Cardiac muscle cell (in vitro differentiated cells and primary cell): ENCODE data around the gene ZSCAN10. TPM values are rescaled to one million over a fixed set of nuclear protein-coding genes. Genes with fewer than 3 reads are reported as not detected.
"Not testable (repeated sequence)": the region's sequence is repeated elsewhere in the genome, so short reads cannot be mapped to it uniquely, and the experiment has no call there.

ENCODE experiments used
- DNase-seq, 2 donors: peaks; one replicate each; pipeline versions ENCODE4 v3.0.0 to v3.0.0-alpha.2; 2010 to 2017; ENCODE audit warnings: low read depth in 1 of 2, low spot score in 1 of 2
- H3K27ac ChIP-seq: fragments of 200-600 bp; sonication (generic); 2 replicates; pipeline ENCODE4 v1.5.1; 2016
- H3K27me3 ChIP-seq: fragments of 200-600 bp; sonication (generic); 2 replicates; pipeline ENCODE4 v1.6.0; 2016; ENCODE audit warnings: control low read depth
- H3K36me3 ChIP-seq: fragments of 200-600 bp; sonication (generic); 2 replicates; pipeline ENCODE4 v1.5.1; 2016; ENCODE audit warnings: control low read depth
- H3K4me1 ChIP-seq: fragments of 200-600 bp; sonication (generic); 2 replicates; pipeline ENCODE4 v1.8.1; 2017; ENCODE audit warnings: low read depth, mild to moderate bottlenecking, mixed run types
- H3K4me3 ChIP-seq: fragments of 200-600 bp; sonication (generic); 2 replicates; pipeline ENCODE4 v1.5.1; 2016; ENCODE audit warnings: mild to moderate bottlenecking
- H3K9me3 ChIP-seq: fragments of 200-600 bp; sonication (generic); 2 replicates; pipeline ENCODE4 v1.5.1; 2017; ENCODE audit warnings: low read depth, mild to moderate bottlenecking, control low read depth
- CTCF ChIP-seq: IDR thresholded peaks from 2 replicates; pipeline ENCODE4 v1.5.1; 2012; ENCODE audit warnings: low read depth, mild to moderate bottlenecking, low read length
- polyA plus RNA-seq: library from polyadenylated mRNA; unstranded; fragments of >200 nt; fragmentation: Nextera tagmentation; extraction: Ambion mirVana; gene quantifications from 2 replicates; pipeline ENCODE4 v1.2.1, GENCODE V29; 2016
- total RNA-seq: library from RNA; depleted of rRNA; stranded (reverse); fragments of >200 nt; gene quantifications from 2 replicates; pipeline ENCODE4 v1.2.3, GENCODE V29; 2016

ZSCAN10 gene
- total and polyA plus RNA-seq, 2 experiments from 2014 or later, result 0.42 TPM; not detected in 1

DNA sequence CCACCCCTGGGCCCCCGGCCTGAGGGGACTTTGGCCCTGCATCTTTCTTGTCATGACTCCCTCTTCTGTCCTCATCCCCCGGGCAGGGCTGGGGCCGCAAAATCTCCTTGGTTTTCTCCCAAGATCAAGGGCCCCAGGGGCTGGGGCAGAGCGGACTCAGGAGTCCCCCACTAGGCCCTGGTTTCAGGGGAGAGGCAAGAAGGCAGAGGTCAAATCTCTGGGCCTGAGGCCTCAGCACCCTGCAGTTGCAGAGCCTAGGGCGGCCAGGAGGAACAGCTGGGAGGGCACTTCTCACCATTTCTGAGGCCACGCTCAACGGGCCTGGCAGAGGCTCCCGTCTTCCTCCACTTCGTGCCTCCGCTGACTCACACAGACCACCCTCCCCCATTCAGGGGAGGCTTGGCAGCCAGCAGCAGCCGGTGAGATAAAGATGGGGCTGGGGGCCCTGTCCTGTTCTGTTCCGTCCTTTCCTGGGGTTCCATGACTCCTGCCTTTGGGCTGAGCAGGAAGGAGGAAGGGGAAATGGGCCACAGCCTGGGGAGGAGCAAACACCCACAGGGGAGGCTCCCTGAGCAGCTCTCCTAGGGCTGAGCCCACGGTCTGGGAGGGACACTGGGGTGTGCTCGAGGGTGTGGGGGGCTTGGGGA lies 12.4 kb downstream of the ZSCAN10 start:
- Histone ChIP-seq H3K27ac (no peak overlapping the region), H3K36me3 (no peaks in the 10 kb centered on the region), H3K4me3 (no peak overlapping the region), H3K9me3 (no peaks in the 10 kb centered on the region), H3K27me3 (no peaks in the 10 kb centered on the region), H3K4me1 (no peaks in the 10 kb centered on the region)
- TF ChIP-seq CTCF, result no peak
- DNase-seq, result peak in 1 of 2 donors; percentile 41

DNA sequence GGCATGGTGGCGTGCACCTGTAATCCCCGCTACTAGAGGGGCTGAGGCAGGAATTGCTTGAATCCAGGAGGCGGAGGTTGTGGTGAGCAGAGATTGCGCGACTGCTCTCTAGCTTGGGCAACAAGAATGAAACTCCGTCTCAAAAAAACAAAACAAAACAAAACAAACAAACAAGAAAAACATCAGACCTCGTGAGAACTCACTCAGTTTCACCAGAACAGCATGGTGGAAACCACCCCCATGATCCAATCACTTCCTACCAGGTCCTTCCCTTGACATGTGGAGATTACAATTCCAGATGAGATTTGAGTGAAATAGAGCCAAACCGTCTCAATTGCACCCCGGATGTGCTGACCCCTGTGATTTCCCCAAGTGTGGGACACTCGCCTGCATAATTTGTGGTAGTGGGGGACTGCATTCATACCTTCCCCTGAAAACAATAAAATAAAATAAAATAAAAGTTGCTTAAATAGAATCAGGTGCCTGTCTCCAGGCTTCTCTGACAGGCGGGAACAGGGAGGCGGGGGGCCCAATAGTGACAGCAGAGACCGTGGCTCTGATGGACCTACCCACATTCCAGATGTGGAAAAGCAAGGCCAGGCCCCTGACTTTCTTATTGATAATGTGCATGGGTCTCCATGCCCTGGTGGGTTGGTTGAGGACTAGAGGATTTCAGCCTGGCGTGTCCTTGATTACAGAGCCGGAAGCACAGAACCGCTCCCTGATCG lies 13.1 kb downstream of the ZSCAN10 start:
- TF ChIP-seq CTCF, result no peak

DNA sequence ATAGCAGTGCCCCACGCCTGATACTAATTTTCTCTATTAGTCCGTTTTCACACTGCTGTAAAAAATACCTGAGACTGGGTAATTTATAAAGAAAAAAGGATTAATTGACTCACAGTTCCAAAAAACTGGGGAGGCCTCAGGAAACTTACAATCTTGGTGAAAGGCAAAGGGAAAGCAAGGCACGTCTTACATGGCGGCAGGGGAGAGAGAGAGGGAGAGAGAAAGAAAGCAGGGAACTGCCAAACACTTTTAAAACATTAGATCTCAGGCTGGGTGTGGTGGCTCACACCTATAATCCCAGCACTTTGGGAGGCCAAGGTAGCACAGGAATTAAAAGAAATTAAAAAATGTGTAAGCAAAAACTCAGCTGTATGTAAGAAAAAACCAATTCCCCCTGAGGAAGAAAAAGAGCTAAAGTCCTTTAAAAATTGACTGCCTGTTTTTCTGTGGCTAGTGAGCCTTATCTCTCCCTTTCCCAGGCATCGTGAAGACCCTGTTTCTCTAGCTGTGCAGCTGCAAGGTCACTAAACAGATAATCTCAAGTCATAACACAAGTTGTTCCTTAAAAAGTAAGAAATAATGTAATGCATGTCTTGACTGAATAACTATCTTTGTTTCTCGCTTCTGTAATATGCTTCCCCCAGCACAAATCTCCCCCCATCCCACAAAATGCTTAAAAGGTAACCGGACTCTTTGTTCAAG lies 14.0 kb downstream of the ZSCAN10 start:
- Histone ChIP-seq H3K4me3 (no peak overlapping the region), H3K9me3 (no peaks in the 10 kb centered on the region), H3K4me1 (no peaks in the 10 kb centered on the region), H3K27ac (no peak overlapping the region), H3K36me3 (no peaks in the 10 kb centered on the region), H3K27me3 (no peaks in the 10 kb centered on the region)
- no peak for DNase-seq
- TF ChIP-seq CTCF, result no peak

More for the DNA sequence above, 13.1 kb downstream of the ZSCAN10 start:
- H3K27me3 ChIP-seq, result no peaks in the 10 kb centered on the region
- no peak for DNase-seq
- H3K36me3 ChIP-seq, result no peaks in the 10 kb centered on the region
- no peak overlapping the region for H3K4me3 ChIP-seq
- no peak overlapping the region for H3K27ac ChIP-seq
- H3K9me3 ChIP-seq, result no peaks in the 10 kb centered on the region
- no peaks in the 10 kb centered on the region for H3K4me1 ChIP-seq

DNA sequence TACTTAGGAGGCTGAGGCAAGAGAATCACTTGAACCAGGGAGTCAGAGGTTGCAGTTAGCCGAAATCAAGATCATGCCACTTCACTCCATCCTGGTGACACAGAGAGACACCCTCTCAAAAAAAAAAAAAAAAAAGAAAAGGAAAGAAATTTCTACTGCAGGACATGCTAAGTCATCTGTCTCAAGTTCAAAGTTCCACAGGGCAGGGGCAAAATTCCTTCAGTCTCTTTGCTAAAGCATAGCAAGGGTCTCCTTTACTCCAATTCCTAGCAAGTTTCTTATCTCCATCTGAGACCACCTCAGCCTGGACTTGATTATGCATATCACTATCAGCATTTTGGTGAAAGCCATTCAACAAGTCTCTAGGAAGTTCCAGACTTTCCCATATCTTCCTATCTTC lies 14.6 kb downstream of the ZSCAN10 start:
- TF ChIP-seq CTCF, result no peak

GRCh38 chr16:3083408-3083807 lies 15.7 kb downstream of the ZSCAN10 start:
- not testable (repeated sequence) for DNase-seq, H3K4me1 ChIP-seq, H3K4me3 ChIP-seq, H3K9me3 ChIP-seq, H3K36me3 ChIP-seq, H3K27me3 ChIP-seq, H3K27ac ChIP-seq

More for the DNA sequence above, 14.6 kb downstream of the ZSCAN10 start:
- H3K36me3 ChIP-seq, result no peaks in the 10 kb centered on the region
- H3K4me1 ChIP-seq, result no peaks in the 10 kb centered on the region
- H3K27me3 ChIP-seq, result no peaks in the 10 kb centered on the region
- no peak for DNase-seq
- no peak overlapping the region for H3K27ac ChIP-seq
- H3K4me3 ChIP-seq, result no peak overlapping the region
- H3K9me3 ChIP-seq, result no peaks in the 10 kb centered on the region

DNA sequence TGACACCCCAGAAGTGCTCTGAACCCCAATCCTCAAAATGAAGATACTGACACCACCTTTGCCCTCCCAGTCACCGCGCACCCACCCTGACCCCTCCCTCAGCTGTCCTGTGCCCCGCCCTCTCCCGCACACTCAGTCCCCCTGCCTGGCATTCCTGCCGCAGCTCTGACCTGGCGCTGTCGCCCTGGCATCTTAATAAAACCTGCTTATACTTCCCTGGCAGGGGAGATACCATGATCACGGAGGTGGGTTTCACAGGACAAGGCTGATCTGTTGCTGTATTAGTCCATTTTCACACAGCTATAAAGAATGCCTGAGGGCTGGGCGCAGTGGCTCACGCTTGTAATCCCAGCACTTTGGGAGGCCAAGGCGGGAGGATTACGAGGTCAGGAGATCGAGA lies 17.1 kb downstream of the ZSCAN10 start:
- not testable (repeated sequence) for H3K4me1 ChIP-seq, H3K27me3 ChIP-seq, H3K27ac ChIP-seq

More for the DNA sequence above, 17.1 kb downstream of the ZSCAN10 start:
- not testable (repeated sequence) for H3K36me3 ChIP-seq, H3K4me3 ChIP-seq, H3K9me3 ChIP-seq, DNase-seq
